Caco-2 (cell line): Measurements from ENCODE around the gene PCSK5. TPM values are rescaled to one million over a fixed set of nuclear protein-coding genes. Genes with fewer than 3 reads are reported as not detected.
"Not testable (repeated sequence)": the region's sequence is repeated elsewhere in the genome, so short reads cannot be mapped to it uniquely, and the experiment has no call there.

Source experiments
- BruUV-seq: library from RNA; stranded (reverse); fragments of 400-500 nt; replicated peaks from 2 replicates; lab custom pipeline; 2021; lab: Mats Ljungman, UMichigan
- CTCF ChIA-PET: fragments of 300-600 bp; sonication (Branson Sonifier 250); formaldehyde crosslinking; loops from one replicate; lab custom pipeline; 2022; ENCODE audit warnings: antibody characterized with exemption; lab: Charles Lee
- POLR2A ChIA-PET: fragments of 300-600 bp; sonication (Branson Sonifier 250); formaldehyde crosslinking; loops from one replicate; lab custom pipeline; 2022; ENCODE audit warnings: antibody characterized with exemption; lab: Charles Lee
- DNase-seq, 2 experiments: peaks; one replicate each; pipeline versions ENCODE4 v3.0.0 to v3.0.0-alpha.2; 2020 to 2022
- H3K27me3 ChIP-seq: replicated peaks from 2 replicates; pipeline ENCODE4 v1.6.0; 2011; ENCODE audit warnings: low read length; ENCODE audit not compliant: control insufficient read depth, insufficient read depth
- H3K36me3 ChIP-seq: 2 replicates; pipeline ENCODE4 v1.5.1; 2011; ENCODE audit warnings: low read length; ENCODE audit not compliant: control insufficient read depth, insufficient read depth
- H3K4me1 ChIP-seq: fragments of 250-450 bp; sonication (Bioruptor Pico); 2 replicates; pipeline ENCODE4 v1.5.1; 2020; ENCODE audit warnings: mild to moderate bottlenecking
- H3K4me3 ChIP-seq: 2 replicates; pipeline ENCODE4 v1.5.1; 2011; ENCODE audit warnings: low read depth, mild to moderate bottlenecking, control low read depth, low read length
- H3K9me3 ChIP-seq: fragments of 250-450 bp; sonication (Bioruptor Pico); 2 replicates; pipeline ENCODE4 v1.5.1; 2020; ENCODE audit warnings: mild to moderate bottlenecking, moderate library complexity
- H3K27ac Mint-ChIP-seq: one replicate; pipeline ENCODE4 v1.8.0; 2022; ENCODE audit warnings: mixed read lengths; ENCODE audit not compliant: unreplicated experiment
- H3K27me3 Mint-ChIP-seq: one replicate; pipeline ENCODE4 v1.8.0; 2022; ENCODE audit warnings: mixed read lengths; ENCODE audit not compliant: insufficient read depth, unreplicated experiment
- H3K36me3 Mint-ChIP-seq: one replicate; pipeline ENCODE4 v1.8.0; 2022; ENCODE audit warnings: mild to moderate bottlenecking, mixed read lengths; ENCODE audit not compliant: insufficient read depth, unreplicated experiment
- H3K4me1 Mint-ChIP-seq: one replicate; pipeline ENCODE4 v1.8.0; 2022; ENCODE audit warnings: low read depth, mixed read lengths; ENCODE audit not compliant: unreplicated experiment
- H3K4me3 Mint-ChIP-seq: one replicate; pipeline ENCODE4 v1.8.0; 2022; ENCODE audit warnings: mild to moderate bottlenecking, moderate library complexity, mixed read lengths; ENCODE audit not compliant: unreplicated experiment
- H3K9me3 Mint-ChIP-seq: one replicate; pipeline ENCODE4 v1.8.0; 2022; ENCODE audit warnings: mixed read lengths; ENCODE audit not compliant: unreplicated experiment
- intact Hi-C: fragments of 100-400 bp; cut with micrococcal nuclease; formaldehyde crosslinking; loops from one replicate; pipeline ENCODE4 v1.10.0; 2022; ENCODE audit not compliant: unreplicated experiment
- total RNA-seq: library from RNA; stranded (reverse); gene quantifications from 2 replicates; pipeline ENCODE4 v1.2.3, GENCODE V29; 2022
- TF ChIP-seq, protein P1 (sequence below), 2 experiments: fragments of 200-600 bp in 1 of 2; IDR thresholded peaks; 1 replicate in 1 of 2; 2 replicates in 1 of 2; pipeline versions ENCODE4 v1.5.1 to v1.8.0; 2011 to 2022; ENCODE audit warnings: antibody characterized with exemption in 1 of 2, control low read depth in 1 of 2, inconsistent platforms in 1 of 2, low read depth in 1 of 2, low read length in 1 of 2, mild to moderate bottlenecking in 1 of 2, moderate library complexity in 1 of 2; ENCODE audit not compliant: insufficient read depth in 1 of 2, severe bottlenecking in 1 of 2, unreplicated experiment in 1 of 2

The PCSK5 gene
- total RNA-seq, 1 experiment from 2014 or later: 10.9 TPM

DNA sequence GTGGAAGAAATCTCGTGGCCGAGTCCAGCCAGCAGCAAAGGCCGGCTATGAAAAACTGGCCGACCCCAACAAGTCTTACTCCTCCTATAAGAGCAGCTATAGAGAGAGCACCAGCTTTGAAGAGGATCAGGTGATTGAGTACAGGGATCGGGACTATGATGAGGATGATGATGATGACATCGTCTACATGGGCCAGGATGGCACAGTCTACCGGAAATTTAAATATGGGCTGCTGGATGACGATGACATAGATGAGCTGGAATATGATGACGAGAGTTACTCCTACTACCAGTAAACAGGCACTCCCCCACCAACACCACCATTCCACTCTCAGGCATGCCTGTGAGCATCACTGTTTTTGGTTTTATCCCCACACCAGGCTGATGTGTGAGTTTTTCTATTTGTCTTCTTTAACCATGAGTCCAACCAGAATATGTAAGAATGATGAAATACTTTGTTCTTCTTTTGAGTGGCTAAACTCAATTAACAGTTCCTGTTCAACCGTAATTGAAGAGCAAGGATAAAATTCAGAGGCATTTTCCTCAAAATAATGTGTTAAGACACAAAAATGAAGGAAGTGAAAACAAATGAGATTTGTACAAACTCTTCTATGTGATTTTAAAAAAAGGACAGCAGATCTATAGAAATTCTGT lies 468.3 kb downstream of the PCSK5 start:
- TF ChIP-seq, protein P1, sequence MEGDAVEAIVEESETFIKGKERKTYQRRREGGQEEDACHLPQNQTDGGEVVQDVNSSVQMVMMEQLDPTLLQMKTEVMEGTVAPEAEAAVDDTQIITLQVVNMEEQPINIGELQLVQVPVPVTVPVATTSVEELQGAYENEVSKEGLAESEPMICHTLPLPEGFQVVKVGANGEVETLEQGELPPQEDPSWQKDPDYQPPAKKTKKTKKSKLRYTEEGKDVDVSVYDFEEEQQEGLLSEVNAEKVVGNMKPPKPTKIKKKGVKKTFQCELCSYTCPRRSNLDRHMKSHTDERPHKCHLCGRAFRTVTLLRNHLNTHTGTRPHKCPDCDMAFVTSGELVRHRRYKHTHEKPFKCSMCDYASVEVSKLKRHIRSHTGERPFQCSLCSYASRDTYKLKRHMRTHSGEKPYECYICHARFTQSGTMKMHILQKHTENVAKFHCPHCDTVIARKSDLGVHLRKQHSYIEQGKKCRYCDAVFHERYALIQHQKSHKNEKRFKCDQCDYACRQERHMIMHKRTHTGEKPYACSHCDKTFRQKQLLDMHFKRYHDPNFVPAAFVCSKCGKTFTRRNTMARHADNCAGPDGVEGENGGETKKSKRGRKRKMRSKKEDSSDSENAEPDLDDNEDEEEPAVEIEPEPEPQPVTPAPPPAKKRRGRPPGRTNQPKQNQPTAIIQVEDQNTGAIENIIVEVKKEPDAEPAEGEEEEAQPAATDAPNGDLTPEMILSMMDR (IDR thresholded peaks at IDR 0.05; ENCODE audit: insufficient read depth in 1 of 2, low read depth in 1 of 2, low read length in 1 of 2, severe bottlenecking in 1 of 2, unreplicated experiment in 1 of 2): no peak
- no peak overlapping the region for H3K27ac Mint-ChIP-seq
- Histone ChIP-seq H3K27me3 (no peaks in the 10 kb centered on the region), H3K4me1 (peaks cover 7% of the 10 kb centered on the region), H3K4me3 (no peak overlapping the region), H3K36me3 (no peaks in the 10 kb centered on the region), H3K9me3 (no peaks in the 10 kb centered on the region)
- no peak overlapping the region for H3K4me3 Mint-ChIP-seq
- ChIA-PET POLR2A (no interaction called here), CTCF (no interaction called here)
- intact Hi-C loops: no loop called here
- BruUV-seq: no TSS peak
- no peak for DNase-seq
- H3K27me3 Mint-ChIP-seq: no peaks in the 10 kb centered on the region
- H3K36me3 Mint-ChIP-seq: no peaks in the 10 kb centered on the region
- peaks cover 12% of the 10 kb centered on the region for H3K4me1 Mint-ChIP-seq
- no peaks in the 10 kb centered on the region for H3K9me3 Mint-ChIP-seq

DNA sequence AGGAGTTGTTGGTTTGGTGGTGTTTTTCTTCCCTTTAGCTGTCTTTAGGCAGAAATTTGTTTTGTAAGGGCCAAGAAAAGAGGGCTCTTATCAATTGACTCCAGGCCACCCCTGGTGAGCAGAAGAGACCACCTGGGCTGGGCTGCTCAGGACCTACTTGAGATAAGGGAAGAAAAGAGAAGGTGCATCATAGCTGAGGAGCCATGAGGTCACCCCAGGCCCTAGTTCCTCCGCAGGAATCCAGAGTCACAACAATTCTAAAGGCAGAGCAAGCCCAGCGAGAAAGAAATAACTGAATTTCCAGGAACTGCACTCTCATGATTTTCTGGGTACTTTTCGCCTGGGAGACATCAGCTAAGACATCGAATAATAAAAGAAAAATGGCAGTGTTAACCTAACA lies 468.9 kb downstream of the PCSK5 start:
- Histone ChIP-seq H3K4me3 (no peak overlapping the region), H3K9me3 (no peaks in the 10 kb centered on the region), H3K27me3 (no peaks in the 10 kb centered on the region), H3K4me1 (peaks cover 13% of the 10 kb centered on the region), H3K36me3 (no peaks in the 10 kb centered on the region)
- ChIA-PET POLR2A (no interaction called here), CTCF (interaction anchor here (1.1 kb wide), 1 partner anchor 35 kb away, joined by 4 read pairs; no protein-coding TSS in a partner anchor)
- H3K27me3 Mint-ChIP-seq: no peaks in the 10 kb centered on the region
- no TSS peak for BruUV-seq
- intact Hi-C loops: no loop called here
- no peaks in the 10 kb centered on the region for H3K9me3 Mint-ChIP-seq
- peaks cover 14% of the 10 kb centered on the region for H3K4me1 Mint-ChIP-seq
- H3K27ac Mint-ChIP-seq: no peak overlapping the region
- H3K36me3 Mint-ChIP-seq: no peaks in the 10 kb centered on the region
- TF ChIP-seq, protein P1 (IDR thresholded peaks at IDR 0.05; ENCODE audit: insufficient read depth in 1 of 2, low read depth in 1 of 2, low read length in 1 of 2, severe bottlenecking in 1 of 2, unreplicated experiment in 1 of 2): no peak
- H3K4me3 Mint-ChIP-seq: no peak overlapping the region
- DNase-seq: no peak

GRCh38 chr9:76359766-76360165 lies 469.3 kb downstream of the PCSK5 start:
- Histone ChIP-seq H3K36me3 (no peaks in the 10 kb centered on the region), H3K27me3 (no peaks in the 10 kb centered on the region), H3K4me3 (no peak overlapping the region), H3K4me1 (peaks cover 17% of the 10 kb centered on the region), H3K9me3 (no peaks in the 10 kb centered on the region)
- no peak for DNase-seq
- BruUV-seq: no TSS peak
- TF ChIP-seq, protein P1 (IDR thresholded peaks at IDR 0.05; ENCODE audit: insufficient read depth in 1 of 2, low read depth in 1 of 2, low read length in 1 of 2, severe bottlenecking in 1 of 2, unreplicated experiment in 1 of 2): no peak
- H3K4me1 Mint-ChIP-seq: peaks cover 18% of the 10 kb centered on the region
- CTCF ChIA-PET: interaction anchor here (1.1 kb wide), 1 partner anchor 35 kb away, joined by 4 read pairs; no protein-coding TSS in a partner anchor
- no peak overlapping the region for H3K27ac Mint-ChIP-seq
- no peak overlapping the region for H3K4me3 Mint-ChIP-seq
- POLR2A ChIA-PET: no interaction called here
- no peaks in the 10 kb centered on the region for H3K36me3 Mint-ChIP-seq
- H3K9me3 Mint-ChIP-seq: no peaks in the 10 kb centered on the region
- H3K27me3 Mint-ChIP-seq: no peaks in the 10 kb centered on the region
- intact Hi-C loops: no loop called here

- intact Hi-C loops: not testable (repeated sequence)
- peak overlapping the region; percentile 86 for H3K27ac Mint-ChIP-seq
These were observed 472.0 kb downstream of the PCSK5 start for GRCh38 chr9:76362332-76363031.

More at GRCh38 chr9:76362332-76363031, 472.0 kb downstream of the PCSK5 start:
- H3K4me3 ChIP-seq, H3K9me3 Mint-ChIP-seq, H3K36me3 ChIP-seq, CTCF ChIA-PET, H3K9me3 ChIP-seq, BruUV-seq, POLR2A ChIA-PET, H3K27me3 Mint-ChIP-seq, H3K36me3 Mint-ChIP-seq, H3K27me3 ChIP-seq: not testable (repeated sequence)
- peak; percentile 20 to 31 for DNase-seq
- peak overlapping the region; percentile 64 for H3K4me3 Mint-ChIP-seq
- H3K4me1 Mint-ChIP-seq: peaks cover 20% of the 10 kb centered on the region
- peaks cover 22% of the 10 kb centered on the region for H3K4me1 ChIP-seq
